ENCODE data around the gene PCED1B. TPM values are rescaled to one million over a fixed set of nuclear protein-coding genes. Genes with fewer than 3 reads are reported as not detected.

The PCED1B gene
- total RNA-seq, 1 experiment from 2014 or later: 3.3 TPM

DNA sequence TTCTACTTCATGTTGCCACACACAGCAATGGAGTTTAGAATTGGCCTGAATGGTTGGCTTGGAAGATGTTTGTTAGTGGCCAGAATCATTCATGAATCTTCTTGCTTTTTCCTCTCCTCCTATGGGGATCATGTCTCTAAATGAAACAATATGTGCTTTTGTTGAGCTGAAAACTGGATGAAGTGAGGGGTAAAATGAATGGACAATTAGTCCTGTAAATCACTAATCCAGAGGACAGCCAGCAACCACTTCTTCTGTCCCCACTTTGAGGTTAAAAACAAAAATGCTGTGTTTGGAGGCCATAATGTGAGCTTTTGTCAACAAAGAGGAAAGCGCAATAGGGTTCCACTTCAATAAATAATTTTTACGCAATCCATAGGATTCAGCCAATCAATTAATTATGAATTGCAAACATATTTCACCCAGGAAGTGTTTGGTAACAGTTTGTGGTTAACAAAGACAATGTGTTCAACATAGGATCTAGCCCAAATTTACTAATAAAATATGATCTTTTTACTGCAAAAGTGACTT lies 30.7 kb downstream of the PCED1B start:
- no peaks in the 10 kb centered on the region for H3K27me3 Mint-ChIP-seq (ENCODE audit: low read depth)
- no peak for DNase-seq

More for the DNA sequence above, 30.7 kb downstream of the PCED1B start:
- no peak overlapping the region for H2AFZ ChIP-seq (ENCODE audit: low read length)
- no peak overlapping the region for H3K4me2 ChIP-seq (ENCODE audit: insufficient read depth, insufficient read length, low read length)
- no CpG with 5 or more reads among the region's 2 CpGs for WGBS (ENCODE audit: extremely low coverage, insufficient read length, low lambda C conversion rate)
- H2AK5ac ChIP-seq (ENCODE audit: insufficient read length, low read length): no peak overlapping the region
- H2BK5ac ChIP-seq (ENCODE audit: insufficient read length, low read length): no peak overlapping the region
- no peaks in the 10 kb centered on the region for H3K79me1 ChIP-seq (ENCODE audit: insufficient read depth, low read depth, low read length, poor library complexity, severe bottlenecking)
- no peak overlapping the region for H2BK15ac ChIP-seq (ENCODE audit: low read depth, low read length)
- no peak overlapping the region for H4K8ac ChIP-seq (replicated peaks; ENCODE audit: insufficient read length, low read depth, low read length)
- no peak overlapping the region for H2BK20ac ChIP-seq (ENCODE audit: low read depth, low read length, poor library complexity, severe bottlenecking)
- H3K14ac ChIP-seq (ENCODE audit: insufficient read depth, low read length): no peak overlapping the region
- H3K4me1 ChIP-seq (ENCODE audit: insufficient read depth, low read length): no peaks in the 10 kb centered on the region
- no peak overlapping the region for H2BK12ac ChIP-seq (ENCODE audit: insufficient read length, low read depth, low read length)
- H3K4me1 Mint-ChIP-seq: peaks cover 0 to 3% of the 10 kb centered on the region in 2 experiments; a peak in 2 of 4 replicates
- H3K4me3 Mint-ChIP-seq: no peak overlapping the region
- H3T11ph ChIP-seq (ENCODE audit: low read length): no peak overlapping the region
- H3K56ac ChIP-seq (ENCODE audit: insufficient read length, low read depth, low read length): no peak overlapping the region
- H3K4ac ChIP-seq (ENCODE audit: low read depth, low read length): no peak overlapping the region
- TF ChIP-seq, protein P1, sequence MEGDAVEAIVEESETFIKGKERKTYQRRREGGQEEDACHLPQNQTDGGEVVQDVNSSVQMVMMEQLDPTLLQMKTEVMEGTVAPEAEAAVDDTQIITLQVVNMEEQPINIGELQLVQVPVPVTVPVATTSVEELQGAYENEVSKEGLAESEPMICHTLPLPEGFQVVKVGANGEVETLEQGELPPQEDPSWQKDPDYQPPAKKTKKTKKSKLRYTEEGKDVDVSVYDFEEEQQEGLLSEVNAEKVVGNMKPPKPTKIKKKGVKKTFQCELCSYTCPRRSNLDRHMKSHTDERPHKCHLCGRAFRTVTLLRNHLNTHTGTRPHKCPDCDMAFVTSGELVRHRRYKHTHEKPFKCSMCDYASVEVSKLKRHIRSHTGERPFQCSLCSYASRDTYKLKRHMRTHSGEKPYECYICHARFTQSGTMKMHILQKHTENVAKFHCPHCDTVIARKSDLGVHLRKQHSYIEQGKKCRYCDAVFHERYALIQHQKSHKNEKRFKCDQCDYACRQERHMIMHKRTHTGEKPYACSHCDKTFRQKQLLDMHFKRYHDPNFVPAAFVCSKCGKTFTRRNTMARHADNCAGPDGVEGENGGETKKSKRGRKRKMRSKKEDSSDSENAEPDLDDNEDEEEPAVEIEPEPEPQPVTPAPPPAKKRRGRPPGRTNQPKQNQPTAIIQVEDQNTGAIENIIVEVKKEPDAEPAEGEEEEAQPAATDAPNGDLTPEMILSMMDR (conservative IDR thresholded peaks at IDR 0.05): no peak
- H3K9ac ChIP-seq (ENCODE audit: extremely low read depth, insufficient read length, low read length): no peak overlapping the region
- H2BK120ac ChIP-seq (ENCODE audit: low read depth, low read length, poor library complexity, severe bottlenecking): no peak overlapping the region
- no peak overlapping the region for H4K5ac ChIP-seq (ENCODE audit: insufficient read length, low read depth, low read length)
- H3K79me2 ChIP-seq (ENCODE audit: insufficient read depth, low read length): no peaks in the 10 kb centered on the region
- no peaks in the 10 kb centered on the region for H3K9me3 Mint-ChIP-seq
- H4K20me1 ChIP-seq (ENCODE audit: control insufficient read depth, insufficient read depth, insufficient read length): no peaks in the 10 kb centered on the region
- no peak overlapping the region for H3K23ac ChIP-seq (ENCODE audit: insufficient read length, low read depth, low read length)
- H3K27ac Mint-ChIP-seq: no peak overlapping the region
- H3K18ac ChIP-seq (ENCODE audit: insufficient read length, low read depth, low read length): no peak overlapping the region
- H3K23me2 ChIP-seq (ENCODE audit: insufficient read length, low read depth, low read length, poor library complexity, severe bottlenecking): no peaks in the 10 kb centered on the region
- no peaks in the 10 kb centered on the region for H3K36me3 Mint-ChIP-seq (ENCODE audit: insufficient read depth in 1 of 3, low read depth in 3 of 3)
- no peak overlapping the region for H4K91ac ChIP-seq (ENCODE audit: insufficient read length, low read depth, low read length)
- H3K27me3 ChIP-seq (ENCODE audit: insufficient read depth, low read length): no peaks in the 10 kb centered on the region
- H3K27ac ChIP-seq (ENCODE audit: insufficient read length, low read depth, low read length): no peak overlapping the region
- H3K9me3 ChIP-seq (ENCODE audit: control insufficient read depth, low read depth, low read length): no peaks in the 10 kb centered on the region
